ENCODE measurements around the gene MYL11. TPM values are rescaled to one million over a fixed set of nuclear protein-coding genes. Genes with fewer than 3 reads are reported as not detected.
"Not testable (repeated sequence)": the region's sequence is repeated elsewhere in the genome, so short reads cannot be mapped to it uniquely, and the experiment has no call there.

Gene MYL11
- total RNA-seq, 1 donor = 2.1 TPM

- H3K9me3 ChIP-seq (ENCODE audit: low read depth, low read length) = no peaks in the 10 kb centered on the region
- peak within 1 kb of the TSS; percentile 58 for H3K4me3 ChIP-seq (ENCODE audit: low read length)
- H3K27me3 ChIP-seq (ENCODE audit: insufficient read depth, low read length) = no peaks in the 10 kb centered on the region
- H3K4me1 ChIP-seq (ENCODE audit: insufficient read depth, low read length) = peaks cover 36% of the 10 kb centered on the region
Observed at GRCh38 chr16:30395155-30395991, 20.8 kb downstream of the MYL11 start, which contains the start of gene ZNF48. Gene ZNF48 (plus strand): TSS chr16:30395420. CDS start chr16:30395795, 375 bp downstream.

- Histone ChIP-seq H3K4me3 (ENCODE audit: low read length) (peak overlapping the region; percentile 58), H3K4me1 (ENCODE audit: insufficient read depth, low read length) (peaks cover 43% of the 10 kb centered on the region), H3K27me3 (ENCODE audit: insufficient read depth, low read length) (no peaks in the 10 kb centered on the region), H3K9me3 (ENCODE audit: low read depth, low read length) (no peaks in the 10 kb centered on the region)
Observed at GRCh38 chr16:30395992-30396585, 21.5 kb downstream of the MYL11 start.

GRCh38 chr16:30396627-30397026 is 22.0 kb downstream of the MYL11 start:
- H3K9me3 ChIP-seq (ENCODE audit: low read depth, low read length); H3K4me3 ChIP-seq (ENCODE audit: low read length); H3K27me3 ChIP-seq (ENCODE audit: insufficient read depth, low read length): not testable (repeated sequence)
- H3K4me1 ChIP-seq (ENCODE audit: insufficient read depth, low read length) = peaks cover 45% of the 10 kb centered on the region

- Histone ChIP-seq H3K4me3 (ENCODE audit: low read length) (no peak overlapping the region), H3K4me1 (ENCODE audit: insufficient read depth, low read length) (peaks cover 45% of the 10 kb centered on the region), H3K9me3 (ENCODE audit: low read depth, low read length) (no peaks in the 10 kb centered on the region), H3K27me3 (ENCODE audit: insufficient read depth, low read length) (no peaks in the 10 kb centered on the region)
Observed at GRCh38 chr16:30397056-30397455, 22.5 kb downstream of the MYL11 start.

- no peaks in the 10 kb centered on the region for H3K9me3 ChIP-seq (ENCODE audit: low read depth, low read length)
- no peak overlapping the region for H3K4me3 ChIP-seq (ENCODE audit: low read length)
- H3K4me1 ChIP-seq (ENCODE audit: insufficient read depth, low read length) = peaks cover 48% of the 10 kb centered on the region
- H3K27me3 ChIP-seq (ENCODE audit: insufficient read depth, low read length) = no peaks in the 10 kb centered on the region
Observed at GRCh38 chr16:30397776-30398660, 23.4 kb downstream of the MYL11 start.

- Histone ChIP-seq H3K9me3 (ENCODE audit: low read depth, low read length) (no peaks in the 10 kb centered on the region), H3K4me1 (ENCODE audit: insufficient read depth, low read length) (peaks cover 52% of the 10 kb centered on the region), H3K27me3 (ENCODE audit: insufficient read depth, low read length) (no peaks in the 10 kb centered on the region), H3K4me3 (ENCODE audit: low read length) (no peak overlapping the region)
Observed at GRCh38 chr16:30398661-30399434, 24.2 kb downstream of the MYL11 start.

GRCh38 chr16:30399435-30400186 is 25.0 kb downstream of the MYL11 start:
- Histone ChIP-seq H3K27me3 (ENCODE audit: insufficient read depth, low read length) (no peaks in the 10 kb centered on the region), H3K4me3 (ENCODE audit: low read length) (peak overlapping the region; percentile 62), H3K9me3 (ENCODE audit: low read depth, low read length) (no peaks in the 10 kb centered on the region), H3K4me1 (ENCODE audit: insufficient read depth, low read length) (peaks cover 52% of the 10 kb centered on the region)

GRCh38 chr16:30401768-30402425 is 27.3 kb downstream of the MYL11 start:
- Histone ChIP-seq H3K4me1 (ENCODE audit: insufficient read depth, low read length) (peaks cover 42% of the 10 kb centered on the region), H3K9me3 (ENCODE audit: low read depth, low read length) (no peaks in the 10 kb centered on the region), H3K27me3 (ENCODE audit: insufficient read depth, low read length) (no peaks in the 10 kb centered on the region), H3K4me3 (ENCODE audit: low read length) (no peak overlapping the region)

GRCh38 chr16:30406795-30407101 is 32.1 kb downstream of the MYL11 start:
- no peaks in the 10 kb centered on the region for H3K9me3 ChIP-seq (ENCODE audit: low read depth, low read length)
- H3K27me3 ChIP-seq (ENCODE audit: insufficient read depth, low read length) = no peaks in the 10 kb centered on the region
- peak overlapping the region; percentile 50 for H3K4me3 ChIP-seq (ENCODE audit: low read length)
- peaks cover 27% of the 10 kb centered on the region for H3K4me1 ChIP-seq (ENCODE audit: insufficient read depth, low read length)

GRCh38 chr16:30407102-30407803 is 32.7 kb downstream of the MYL11 start, which contains the start of gene ZNF771:
Gene ZNF771 (plus strand): TSS chr16:30407606. CDS start chr16:30408054, 448 bp downstream.
- no peaks in the 10 kb centered on the region for H3K9me3 ChIP-seq (ENCODE audit: low read depth, low read length)
- peaks cover 27% of the 10 kb centered on the region for H3K4me1 ChIP-seq (ENCODE audit: insufficient read depth, low read length)
- H3K4me3 ChIP-seq (ENCODE audit: low read length) = peak within 1 kb of the TSS; percentile 50
- no peaks in the 10 kb centered on the region for H3K27me3 ChIP-seq (ENCODE audit: insufficient read depth, low read length)

GRCh38 chr16:30407804-30408534 is 33.4 kb downstream of the MYL11 start:
- H3K4me3 ChIP-seq (ENCODE audit: low read length) = peak overlapping the region; percentile 50

GRCh38 chr16:30409125-30410060 is 34.8 kb downstream of the MYL11 start:
- no peaks in the 10 kb centered on the region for H3K27me3 ChIP-seq (ENCODE audit: insufficient read depth, low read length)
- peaks cover 20% of the 10 kb centered on the region for H3K4me1 ChIP-seq (ENCODE audit: insufficient read depth, low read length)
- no peak overlapping the region for H3K4me3 ChIP-seq (ENCODE audit: low read length)
- no peaks in the 10 kb centered on the region for H3K9me3 ChIP-seq (ENCODE audit: low read depth, low read length)

More at GRCh38 chr16:30407804-30408534, 33.4 kb downstream of the MYL11 start:
- Histone ChIP-seq H3K4me1 (ENCODE audit: insufficient read depth, low read length) (peaks cover 25% of the 10 kb centered on the region), H3K27me3 (ENCODE audit: insufficient read depth, low read length) (no peaks in the 10 kb centered on the region), H3K9me3 (ENCODE audit: low read depth, low read length) (no peaks in the 10 kb centered on the region)
